HepG2 (cell line): ENCODE data around the gene FHIP1B. TPM values are rescaled to one million over a fixed set of nuclear protein-coding genes. Genes with fewer than 3 reads are reported as not detected.

Source experiments
- ATAC-seq: fragments of 200-7000 bp; cut with Tn5 transposase; 3 replicates; pipeline ENCODE4 v1.9.1; 2020; ENCODE audit warnings: mild to moderate bottlenecking, moderate library complexity
- BruUV-seq: library from RNA; stranded (reverse); fragments of 400-500 nt; replicated peaks from 2 replicates; lab custom pipeline; 2021; lab: Mats Ljungman, UMichigan
- CTCF ChIA-PET: fragments of 300-600 bp; formaldehyde crosslinking; extraction: SDS; loops from one replicate; lab custom pipeline; 2021; ENCODE audit warnings: low total read pairs, inconsistent platforms, low intra/inter-chr PET ratio; lab: Yijun Ruan, JAX
- POLR2A ChIA-PET: fragments of 350-600 bp; sonication (Branson Sonifier 250); formaldehyde crosslinking; loops from one replicate; lab custom pipeline; 2020; ENCODE audit warnings: antibody characterized with exemption, inconsistent platforms; lab: Yijun Ruan, JAX
- DNase-seq: peaks from one replicate; pipeline ENCODE4 v3.0.0-alpha.2; 2015; ENCODE audit warnings: low spot score
- FAIRE-seq: peaks from 3 replicates; lab custom pipeline; 2011; peaks lifted over from hg19 to GRCh38; lab: Jason Lieb, UNC
- H2AFZ ChIP-seq: one replicate; pipeline ENCODE4 v1.6.1; 2011; ENCODE audit warnings: low read length, inconsistent platforms
- H3K27ac ChIP-seq: fragments of 300-600 bp; 3 replicates; pipeline ENCODE4 v1.8.0; 2011; ENCODE audit warnings: mixed run types, mild to moderate bottlenecking, mixed read lengths, low read length, inconsistent platforms; ENCODE audit not compliant: insufficient read depth; ENCODE audit errors: extremely low read length
- H3K27me3 ChIP-seq, 2 experiments: fragments of 200-600 bp in 1 of 2; 2 replicates in 1 of 2; 3 replicates in 1 of 2; pipeline versions ENCODE4 v1.6.0 to v1.8.0; 2011; ENCODE audit warnings: low read length in 2 of 2, mild to moderate bottlenecking in 2 of 2, moderate library complexity in 2 of 2, inconsistent platforms in 1 of 2; ENCODE audit not compliant: insufficient read depth in 2 of 2, control insufficient read depth in 1 of 2
- H3K36me3 ChIP-seq, 2 experiments: fragments of 200-600 bp in 1 of 2; replicated peaks in 1 of 2; 2 replicates in 1 of 2; 3 replicates in 1 of 2; pipeline versions ENCODE4 v1.5.1 to v1.8.0; 2011; ENCODE audit warnings: low read length in 2 of 2, inconsistent platforms in 1 of 2; ENCODE audit not compliant: insufficient read depth in 2 of 2, control insufficient read depth in 1 of 2
- H3K4me1 ChIP-seq: 2 replicates; pipeline ENCODE4 v1.5.1; 2012; ENCODE audit warnings: low read length, inconsistent platforms; ENCODE audit not compliant: insufficient read depth
- H3K4me2 ChIP-seq: 2 replicates; pipeline ENCODE4 v1.6.0; 2011; ENCODE audit warnings: low read depth, low read length, inconsistent platforms
- H3K4me3 ChIP-seq, 3 experiments: fragments of 200-600 bp in 1 of 3; sonication (generic), shearing (Covaris generic) in 1 of 3; replicated peaks in 1 of 3; 2 replicates each; pipeline ENCODE4 v1.5.1; 2011 to 2016; ENCODE audit warnings: low read length in 3 of 3, inconsistent platforms in 2 of 3, low read depth in 2 of 3, mild to moderate bottlenecking in 2 of 3, control low read depth in 1 of 3, mixed read lengths in 1 of 3; ENCODE audit not compliant: insufficient read depth in 1 of 3
- H3K79me2 ChIP-seq: one replicate; pipeline ENCODE4 v1.6.1; 2011; ENCODE audit warnings: low read length, inconsistent platforms; ENCODE audit not compliant: insufficient read depth
- H3K9ac ChIP-seq: 2 replicates; pipeline ENCODE4 v1.6.0; 2011; ENCODE audit warnings: mild to moderate bottlenecking, low read depth, low read length, inconsistent platforms; ENCODE audit not compliant: insufficient read depth
- H3K9me3 ChIP-seq: 2 replicates; pipeline ENCODE4 v1.5.1; 2012; ENCODE audit warnings: mild to moderate bottlenecking, low read length
- H4K20me1 ChIP-seq: 2 replicates; pipeline ENCODE4 v1.6.0; 2011; ENCODE audit warnings: inconsistent platforms, mild to moderate bottlenecking, low read length, moderate library complexity; ENCODE audit not compliant: insufficient read depth
- CCDC6 ChIP-seq: sonication (generic); formaldehyde crosslinking; IDR thresholded peaks from 2 replicates; pipeline ENCODE4 v1.8.1; 2022; ENCODE audit warnings: mild to moderate bottlenecking, missing genetic modification reagents, moderate library complexity
- CEBPG ChIP-seq: IDR thresholded peaks from 2 replicates; pipeline ENCODE4 v1.6.1; 2016
- MAFK ChIP-seq, 2 experiments: IDR thresholded peaks in 1 of 2; conservative IDR thresholded peaks in 1 of 2; 2 replicates each; pipeline ENCODE4 v1.6.1; 2011; ENCODE audit warnings: improper control_type of control experiment in 2 of 2, low read length in 2 of 2
- RFX1 ChIP-seq: fragments of 450-650 bp; IDR thresholded peaks from 2 replicates; pipeline ENCODE4 v1.6.1; 2017
- SRSF9 ChIP-seq: fragments of 200-400 bp; formaldehyde crosslinking; IDR thresholded peaks from 2 replicates; pipeline ENCODE4 v1.6.1; 2018; ENCODE audit warnings: borderline replicate concordance, mild to moderate bottlenecking, low read depth, low read length; ENCODE audit not compliant: insufficient read depth, poor library complexity, severe bottlenecking
- ZBTB42 ChIP-seq: sonication (generic); formaldehyde crosslinking; IDR thresholded peaks from 2 replicates; pipeline ENCODE4 v1.5.0; 2020; ENCODE audit warnings: mild to moderate bottlenecking, missing genetic modification reagents
- ZNF101 ChIP-seq: sonication (generic); formaldehyde crosslinking; IDR thresholded peaks from 2 replicates; pipeline ENCODE4 v1.4.0; 2020; ENCODE audit warnings: mild to moderate bottlenecking, low read depth, missing genetic modification reagents, borderline replicate concordance
- ZNF142 ChIP-seq: sonication (generic); formaldehyde crosslinking; IDR thresholded peaks from 2 replicates; pipeline ENCODE4 v1.4.0; 2020; ENCODE audit warnings: missing genetic modification reagents
- ZNF24 ChIP-seq: fragments of 450-650 bp; IDR thresholded peaks from 2 replicates; pipeline ENCODE4 v1.6.1; 2017; ENCODE audit warnings: antibody characterized with exemption, mild to moderate bottlenecking
- ZNF317 ChIP-seq: sonication (generic); formaldehyde crosslinking; IDR thresholded peaks from 2 replicates; pipeline ENCODE4 v1.5.0; 2020; ENCODE audit warnings: mild to moderate bottlenecking, missing genetic modification reagents
- ZNF33B ChIP-seq: sonication (generic); formaldehyde crosslinking; IDR thresholded peaks from 2 replicates; pipeline ENCODE4 v1.5.1; 2020; ENCODE audit warnings: mild to moderate bottlenecking, missing genetic modification reagents
- ZNF512 ChIP-seq: sonication (generic); formaldehyde crosslinking; IDR thresholded peaks from 2 replicates; pipeline ENCODE4 v1.4.0; 2020; ENCODE audit warnings: mild to moderate bottlenecking, missing genetic modification reagents
- ZNF589 ChIP-seq: sonication (generic); formaldehyde crosslinking; conservative IDR thresholded peaks from 2 replicates; pipeline ENCODE4 v1.8.0; 2022; ENCODE audit warnings: mild to moderate bottlenecking, moderate library complexity, missing genetic modification reagents
- ZSCAN20 ChIP-seq: sonication (generic); formaldehyde crosslinking; IDR thresholded peaks from 2 replicates; pipeline ENCODE4 v1.4.0; 2020; ENCODE audit warnings: missing genetic modification reagents, mild to moderate bottlenecking, borderline replicate concordance
- WGBS: methylation state at CpG from one replicate; pipeline ENCODE4 v1.1.6; 2017; ENCODE audit warnings: low lambda C conversion rate; 5-methylcytosine and 5-hydroxymethylcytosine counted together
- in situ Hi-C: cut with HindIII; loops from 2 replicates; pipeline ENCODE4 v1.10.0; 2017; ENCODE audit warnings: low pct_unique_long_range_greater_than_20kb; ENCODE audit not compliant: extremely low pct_ligation_motif_present
- intact Hi-C: fragments of 100-400 bp; cut with micrococcal nuclease; formaldehyde crosslinking; loops from one replicate; pipeline ENCODE4 v1.10.0; 2022; ENCODE audit not compliant: unreplicated experiment
- polyA plus RNA-seq, 8 experiments: library from polyadenylated mRNA; depleted of rRNA in 3 of 8; stranded (reverse) in 7 of 8; unstranded in 1 of 8; fragments of >200 nt; fragmentation: Illumina TruSeq in 4 of 8; extraction: Trizol in 4 of 8; gene quantifications; 2 replicates each; pipeline versions ENCODE4 v1.2.1 to v1.2.3, GENCODE V29; 2011 to 2016; ENCODE audit warnings: low read depth in 4 of 8, missing spikeins in 1 of 8, mixed read lengths in 1 of 8; ENCODE audit not compliant: insufficient read depth in 1 of 8
- total RNA-seq, 5 experiments: library from RNA; depleted of rRNA; stranded (reverse); fragments of >200 nt; fragmentation: Illumina TruSeq; extraction: Trizol; gene quantifications; 2 replicates each; pipeline ENCODE4 v1.2.3, GENCODE V29; 2016; ENCODE audit warnings: low read depth in 1 of 5
- TF ChIP-seq, protein P1 (sequence below): sonication (generic); formaldehyde crosslinking; IDR thresholded peaks from 2 replicates; pipeline ENCODE4 v1.4.0; 2020; ENCODE audit warnings: missing genetic modification reagents

FHIP1B gene
- total and polyA plus RNA-seq, 2 of the 13 experiments (the other 11 are each of a cell fraction or from before 2014, with no cell fraction given): 14.1 to 18.6 TPM

DNA sequence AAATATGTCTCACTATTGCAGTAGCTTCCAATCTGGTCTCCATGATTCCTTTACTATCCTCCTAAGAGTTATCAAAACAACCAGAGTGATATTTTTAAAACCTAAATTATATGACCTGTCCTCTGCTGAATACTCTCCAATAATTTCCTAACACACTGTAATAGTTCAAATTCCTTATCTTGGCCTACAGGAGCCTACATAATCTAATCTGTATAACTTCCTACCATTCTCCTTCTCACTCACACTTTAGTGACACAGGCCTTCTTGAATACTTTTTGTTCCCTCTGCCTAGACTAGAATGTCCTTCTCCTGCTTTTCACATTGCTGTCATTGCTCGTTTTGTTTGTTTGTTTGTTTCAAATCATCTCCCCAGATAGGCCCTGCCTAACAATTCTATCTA is 9.4 kb downstream of the FHIP1B start:
- no peak overlapping the region for H3K4me2 ChIP-seq
- CTCF ChIA-PET: no interaction called here
- in situ Hi-C loops (no loop called here), intact Hi-C loops (no loop called here)
- peaks cover 22% of the 10 kb centered on the region for H3K79me2 ChIP-seq
- FAIRE-seq (no peak), DNase-seq (no peak), ATAC-seq (no peak)
- POLR2A ChIA-PET: no interaction called here
- peaks cover 11% of the 10 kb centered on the region for H3K4me1 ChIP-seq
- 89% methylated on average over 1 of the region's 1 CpG for WGBS
- H4K20me1 ChIP-seq: no peaks in the 10 kb centered on the region
- no peak overlapping the region for H3K27ac ChIP-seq
- H3K9me3 ChIP-seq: no peaks in the 10 kb centered on the region
- peaks cover 10 to 35% of the 10 kb centered on the region in 2 experiments for H3K36me3 ChIP-seq
- H3K27me3 ChIP-seq: no peaks in the 10 kb centered on the region
- no peak overlapping the region for H3K4me3 ChIP-seq
- no peak overlapping the region for H2AFZ ChIP-seq
- H3K9ac ChIP-seq: no peak overlapping the region
- no TSS peak for BruUV-seq
- TF ChIP-seq ZNF142 (CRISPR knock-in tag) (no peak), ZSCAN20 (no peak), ZNF33B (CRISPR knock-in tag) (no peak), CEBPG (no peak), ZNF101 (CRISPR knock-in tag) (no peak), CCDC6 (CRISPR knock-in tag) (no peak), RFX1 (no peak), ZNF589 (no peak), ZNF317 (CRISPR knock-in tag) (no peak), ZNF24 (no peak), ZNF512 (CRISPR knock-in tag) (no peak), ZBTB42 (no peak), MAFK (conservative IDR thresholded peaks at IDR 0.05 in 1 of 2, IDR thresholded peaks at IDR 0.05 in 1 of 2; ENCODE audit: low read length in 2 of 2) (no peak), SRSF9 (no peak)
- TF ChIP-seq, protein P1, sequence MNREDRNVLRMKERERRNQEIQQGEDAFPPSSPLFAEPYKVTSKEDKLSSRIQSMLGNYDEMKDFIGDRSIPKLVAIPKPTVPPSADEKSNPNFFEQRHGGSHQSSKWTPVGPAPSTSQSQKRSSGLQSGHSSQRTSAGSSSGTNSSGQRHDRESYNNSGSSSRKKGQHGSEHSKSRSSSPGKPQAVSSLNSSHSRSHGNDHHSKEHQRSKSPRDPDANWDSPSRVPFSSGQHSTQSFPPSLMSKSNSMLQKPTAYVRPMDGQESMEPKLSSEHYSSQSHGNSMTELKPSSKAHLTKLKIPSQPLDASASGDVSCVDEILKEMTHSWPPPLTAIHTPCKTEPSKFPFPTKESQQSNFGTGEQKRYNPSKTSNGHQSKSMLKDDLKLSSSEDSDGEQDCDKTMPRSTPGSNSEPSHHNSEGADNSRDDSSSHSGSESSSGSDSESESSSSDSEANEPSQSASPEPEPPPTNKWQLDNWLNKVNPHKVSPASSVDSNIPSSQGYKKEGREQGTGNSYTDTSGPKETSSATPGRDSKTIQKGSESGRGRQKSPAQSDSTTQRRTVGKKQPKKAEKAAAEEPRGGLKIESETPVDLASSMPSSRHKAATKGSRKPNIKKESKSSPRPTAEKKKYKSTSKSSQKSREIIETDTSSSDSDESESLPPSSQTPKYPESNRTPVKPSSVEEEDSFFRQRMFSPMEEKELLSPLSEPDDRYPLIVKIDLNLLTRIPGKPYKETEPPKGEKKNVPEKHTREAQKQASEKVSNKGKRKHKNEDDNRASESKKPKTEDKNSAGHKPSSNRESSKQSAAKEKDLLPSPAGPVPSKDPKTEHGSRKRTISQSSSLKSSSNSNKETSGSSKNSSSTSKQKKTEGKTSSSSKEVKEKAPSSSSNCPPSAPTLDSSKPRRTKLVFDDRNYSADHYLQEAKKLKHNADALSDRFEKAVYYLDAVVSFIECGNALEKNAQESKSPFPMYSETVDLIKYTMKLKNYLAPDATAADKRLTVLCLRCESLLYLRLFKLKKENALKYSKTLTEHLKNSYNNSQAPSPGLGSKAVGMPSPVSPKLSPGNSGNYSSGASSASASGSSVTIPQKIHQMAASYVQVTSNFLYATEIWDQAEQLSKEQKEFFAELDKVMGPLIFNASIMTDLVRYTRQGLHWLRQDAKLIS (CRISPR knock-in tag): no peak
